Memory B cell (primary cell): Measurements from ENCODE around the gene TMTC1.
"Not testable (repeated sequence)": the region's sequence is repeated elsewhere in the genome, so short reads cannot be mapped to it uniquely, and the experiment has no call there.

Source experiments
- ATAC-seq: fragments of 150-1000 bp; cut with Tn5 transposase; 2 replicates; pipeline ENCODE4 v1.10.0; 2021; ENCODE audit warnings: low read depth, mild to moderate bottlenecking, moderate library complexity
- DNase-seq, 2 donors: peaks; one replicate each; pipeline ENCODE4 v3.0.0; 2022; ENCODE audit warnings: low spot score in 2 of 2
- H3K27ac Mint-ChIP-seq: one replicate; pipeline ENCODE4 v1.8.0; 2022; ENCODE audit warnings: mild to moderate bottlenecking, moderate library complexity, mixed read lengths
- H3K27me3 Mint-ChIP-seq: one replicate; pipeline ENCODE4 v1.8.0; 2022; ENCODE audit warnings: mixed read lengths
- H3K36me3 Mint-ChIP-seq: one replicate; pipeline ENCODE4 v1.8.0; 2022; ENCODE audit warnings: mild to moderate bottlenecking, mixed read lengths
- H3K4me1 Mint-ChIP-seq: one replicate; pipeline ENCODE4 v1.8.0; 2022; ENCODE audit warnings: mixed read lengths
- H3K4me3 Mint-ChIP-seq: one replicate; pipeline ENCODE4 v1.8.0; 2022; ENCODE audit warnings: mild to moderate bottlenecking, moderate library complexity, mixed read lengths
- H3K9me3 Mint-ChIP-seq: one replicate; pipeline ENCODE4 v1.8.0; 2022; ENCODE audit warnings: mixed read lengths

TMTC1 gene

DNA sequence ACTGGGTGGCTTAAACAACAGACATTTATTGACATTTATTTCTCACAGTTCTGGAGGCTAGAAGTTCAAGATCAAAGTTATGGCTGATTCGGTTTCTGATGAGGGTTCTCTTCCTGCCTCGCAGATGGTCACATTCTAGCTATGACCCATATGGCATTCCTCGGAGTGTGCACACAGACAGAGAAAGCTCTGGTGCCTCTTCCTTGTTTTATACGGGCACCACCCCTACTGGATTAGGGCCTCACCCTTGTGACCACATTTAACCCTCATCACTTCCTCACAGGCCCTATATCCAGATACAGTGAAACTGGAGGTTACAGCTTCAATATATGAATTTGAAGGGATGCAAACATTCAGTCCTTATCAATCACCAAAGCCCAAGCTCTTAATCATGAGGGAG is 209.2 kb downstream of the TMTC1 start:
- ATAC-seq (no peak), DNase-seq (no peak)
- H3K4me3 Mint-ChIP-seq = no peak overlapping the region
- no peak overlapping the region for H3K27ac Mint-ChIP-seq
- H3K4me1 Mint-ChIP-seq = no peaks in the 10 kb centered on the region
- no peaks in the 10 kb centered on the region for H3K9me3 Mint-ChIP-seq
- H3K36me3 Mint-ChIP-seq = no peaks in the 10 kb centered on the region
- H3K27me3 Mint-ChIP-seq = peaks cover 1% of the 10 kb centered on the region

DNA sequence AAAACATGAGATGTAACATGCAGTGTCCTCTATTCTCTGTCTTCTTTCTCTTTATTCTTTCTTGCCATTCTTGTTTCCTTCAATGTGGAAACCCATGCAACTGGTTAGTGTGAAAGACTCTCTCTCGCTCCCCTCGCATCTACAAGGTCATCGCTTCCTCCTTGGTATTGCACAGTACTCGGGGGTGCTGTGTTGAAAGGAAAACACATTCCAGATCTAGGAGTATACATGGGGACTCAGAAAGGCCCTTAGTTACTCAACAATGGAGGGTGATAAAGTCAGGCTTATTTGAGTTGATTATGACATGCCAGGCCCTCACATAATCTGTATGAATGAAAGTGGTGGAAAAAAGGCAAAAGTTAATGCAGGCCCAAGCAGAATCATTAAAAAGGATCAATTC is 210.8 kb downstream of the TMTC1 start:
- Mint-ChIP-seq H3K27me3 (no peaks in the 10 kb centered on the region), H3K4me3 (no peak overlapping the region), H3K4me1 (no peaks in the 10 kb centered on the region), H3K36me3 (no peaks in the 10 kb centered on the region), H3K27ac (no peak overlapping the region), H3K9me3 (no peaks in the 10 kb centered on the region)
- DNase-seq (no peak), ATAC-seq (no peak)

DNA sequence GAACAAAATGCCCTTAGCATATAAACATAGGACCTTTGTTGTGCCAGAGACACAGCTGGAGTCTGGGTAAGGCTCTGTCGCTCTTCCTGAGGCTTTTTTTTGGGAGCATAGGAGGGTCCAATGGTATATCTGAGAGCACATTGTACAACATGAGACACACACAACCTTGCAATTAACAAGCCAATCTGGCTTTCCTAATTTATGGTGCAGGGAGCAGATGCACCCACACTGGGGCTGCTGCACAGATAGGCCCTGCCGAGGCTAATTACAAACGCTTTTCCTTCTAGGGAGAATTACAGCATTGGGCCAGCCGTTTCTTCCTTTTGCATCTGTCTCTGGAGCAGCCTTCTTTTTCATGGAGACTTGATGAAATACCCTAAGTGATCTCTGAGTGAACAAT is 211.3 kb downstream of the TMTC1 start:
- Mint-ChIP-seq H3K27me3 (no peaks in the 10 kb centered on the region), H3K27ac (no peak overlapping the region), H3K9me3 (no peaks in the 10 kb centered on the region), H3K36me3 (no peaks in the 10 kb centered on the region), H3K4me3 (no peak overlapping the region), H3K4me1 (no peaks in the 10 kb centered on the region)
- ATAC-seq = no peak
- DNase-seq = no peak

DNA sequence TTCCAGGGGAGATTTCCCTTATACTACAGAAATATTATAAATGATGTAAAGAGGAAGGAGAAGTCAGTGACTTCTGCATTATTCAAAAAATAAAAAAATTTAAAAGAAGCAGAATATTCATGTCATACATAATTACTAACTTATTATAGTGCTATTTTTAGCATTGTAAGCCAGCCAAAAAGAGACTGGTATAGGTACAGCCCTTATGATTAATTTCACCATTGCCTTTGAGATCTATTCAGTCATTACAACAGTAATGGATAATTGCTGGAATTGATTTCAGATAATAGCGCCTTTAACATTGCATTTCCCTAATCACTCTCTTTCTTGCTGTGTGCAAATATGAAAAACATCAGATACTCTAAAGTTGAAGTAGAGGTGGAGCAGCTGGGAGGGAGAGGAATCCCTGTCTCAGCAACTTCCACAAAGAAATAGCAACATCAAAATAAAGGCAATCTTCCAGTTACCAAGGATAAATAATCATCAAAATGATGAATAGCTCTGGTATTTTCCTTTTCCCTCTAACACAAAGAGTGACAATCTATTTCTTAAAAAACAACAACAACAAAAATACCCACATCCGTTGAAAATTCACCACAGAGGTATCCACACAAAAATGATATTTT is 214.5 kb downstream of the TMTC1 start:
- H3K27me3 Mint-ChIP-seq = peaks cover 6% of the 10 kb centered on the region

DNA sequence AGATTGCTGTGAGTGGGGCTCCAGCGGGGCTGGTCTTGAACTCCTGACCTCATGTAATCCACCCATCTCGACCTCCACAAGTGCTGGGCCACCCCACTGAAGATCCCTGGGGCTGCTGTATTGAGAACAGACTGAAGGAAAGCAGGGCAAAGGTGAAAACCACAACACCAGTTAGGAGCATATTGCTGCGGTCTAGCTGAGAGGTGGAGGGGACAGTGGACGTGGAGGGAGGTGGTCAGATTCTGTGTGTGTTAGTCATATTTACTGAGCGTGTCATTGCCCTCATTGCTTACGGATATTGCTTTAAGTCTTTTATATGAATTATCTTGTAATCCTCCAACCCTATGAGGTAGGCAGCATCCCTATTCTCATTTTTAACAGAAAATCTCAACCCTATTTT is 217.3 kb downstream of the TMTC1 start:
- Mint-ChIP-seq H3K27ac (no peak overlapping the region), H3K4me3 (no peak overlapping the region), H3K36me3 (no peaks in the 10 kb centered on the region), H3K9me3 (peaks cover 6% of the 10 kb centered on the region), H3K4me1 (peaks cover 3% of the 10 kb centered on the region), H3K27me3 (peaks cover 10% of the 10 kb centered on the region)
- ATAC-seq (no peak), DNase-seq (no peak)

More for the DNA sequence above, 214.5 kb downstream of the TMTC1 start:
- DNase-seq = no peak
- no peak overlapping the region for H3K4me3 Mint-ChIP-seq
- H3K36me3 Mint-ChIP-seq = no peaks in the 10 kb centered on the region
- no peak overlapping the region for H3K27ac Mint-ChIP-seq
- peaks cover 5% of the 10 kb centered on the region for H3K9me3 Mint-ChIP-seq
- no peaks in the 10 kb centered on the region for H3K4me1 Mint-ChIP-seq
- no peak for ATAC-seq

DNA sequence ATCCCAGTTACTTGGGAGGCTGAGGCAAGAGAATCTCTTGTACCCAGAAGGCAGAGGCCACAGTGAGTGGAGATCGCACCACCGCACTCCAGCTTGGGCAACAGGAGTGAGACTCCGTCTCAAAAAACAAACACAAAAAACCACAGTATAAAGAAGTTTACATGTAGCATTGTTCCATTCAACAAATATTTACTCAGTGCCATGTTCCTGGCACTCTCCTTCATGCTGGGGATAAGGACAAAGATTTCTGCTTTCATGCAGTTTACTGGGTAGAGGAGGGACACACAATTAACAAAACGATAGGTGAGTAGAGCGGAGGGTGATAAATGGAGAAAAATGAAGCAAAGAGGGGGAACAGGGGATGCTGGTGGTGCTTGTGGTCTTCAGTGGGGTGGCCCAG is 218.0 kb downstream of the TMTC1 start:
- Mint-ChIP-seq H3K4me1 (peaks cover 3% of the 10 kb centered on the region), H3K9me3 (peaks cover 6% of the 10 kb centered on the region), H3K27me3 (peaks cover 10% of the 10 kb centered on the region), H3K4me3 (no peak overlapping the region), H3K36me3 (no peaks in the 10 kb centered on the region), H3K27ac (no peak overlapping the region)
- DNase-seq = no peak
- no peak for ATAC-seq

DNA sequence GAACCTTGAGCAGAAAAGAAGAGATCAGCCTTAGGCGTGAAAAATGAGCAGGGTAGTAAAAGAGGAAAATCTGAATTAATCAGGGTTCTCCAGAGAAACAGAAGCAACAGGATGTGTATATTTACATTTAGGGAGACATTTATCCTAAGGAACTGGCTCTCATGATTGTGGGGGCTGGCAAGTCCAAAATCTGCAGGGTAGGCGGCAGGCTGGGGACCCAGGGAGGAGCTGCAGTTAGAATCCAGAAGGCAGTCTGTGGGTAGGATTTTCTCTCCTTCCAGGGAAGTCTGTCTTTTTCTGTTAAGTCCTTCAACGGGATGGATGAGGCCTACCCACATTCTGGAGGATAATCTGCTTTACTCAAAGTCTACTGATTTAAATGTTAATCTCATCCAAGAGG is 218.8 kb downstream of the TMTC1 start:
- ATAC-seq (no peak), DNase-seq (no peak)
- Mint-ChIP-seq H3K27me3 (peaks cover 10% of the 10 kb centered on the region), H3K36me3 (no peaks in the 10 kb centered on the region), H3K4me1 (peaks cover 3% of the 10 kb centered on the region), H3K4me3 (no peak overlapping the region), H3K9me3 (peaks cover 6% of the 10 kb centered on the region), H3K27ac (no peak overlapping the region)

DNA sequence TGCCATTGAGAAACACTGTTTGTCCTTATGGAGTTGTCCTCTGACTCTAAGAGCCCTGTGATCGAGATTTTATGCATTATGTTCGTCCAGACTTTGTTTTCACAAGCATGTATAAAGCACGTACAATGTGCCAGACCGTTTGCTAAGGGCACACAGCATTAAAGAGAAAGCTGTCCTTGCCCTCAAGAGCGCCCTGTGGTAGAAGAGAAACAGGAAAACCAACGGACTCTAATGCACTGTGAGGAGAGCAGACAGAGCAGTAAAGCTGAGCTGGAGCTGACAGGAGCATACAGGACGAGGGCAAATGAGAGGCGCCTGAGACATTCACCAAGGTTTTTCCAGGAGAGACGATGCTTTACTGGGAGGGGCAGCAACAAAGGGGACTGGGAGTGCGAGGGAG is 220.1 kb downstream of the TMTC1 start:
- peak overlapping the region; percentile 28 for H3K4me3 Mint-ChIP-seq
- peaks cover 3% of the 10 kb centered on the region for H3K4me1 Mint-ChIP-seq
- H3K36me3 Mint-ChIP-seq = no peaks in the 10 kb centered on the region
- no peak for ATAC-seq
- peaks cover 11% of the 10 kb centered on the region for H3K27me3 Mint-ChIP-seq
- no peak overlapping the region for H3K27ac Mint-ChIP-seq
- no peak for DNase-seq
- peaks cover 6% of the 10 kb centered on the region for H3K9me3 Mint-ChIP-seq

DNA sequence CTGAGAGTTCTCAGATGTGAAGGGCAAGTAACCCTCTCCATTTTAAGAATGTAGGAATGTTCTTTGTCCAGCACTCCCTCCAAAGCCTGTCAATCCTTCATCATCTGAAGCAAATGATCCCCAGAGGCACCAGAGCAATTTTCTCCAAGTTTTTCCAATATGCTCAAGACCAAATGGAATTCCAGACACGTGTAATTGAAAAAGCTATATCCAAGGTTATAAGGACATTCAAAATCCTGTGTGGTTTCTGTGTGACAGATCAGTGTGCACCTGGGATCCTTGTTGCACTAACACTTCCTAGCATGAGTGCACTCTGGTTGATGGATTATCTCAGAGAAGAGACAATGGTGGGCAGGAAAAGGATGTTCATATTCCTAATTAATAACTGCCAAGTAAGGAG is 220.7 kb downstream of the TMTC1 start:
- no peak overlapping the region for H3K4me3 Mint-ChIP-seq
- H3K9me3 Mint-ChIP-seq = peaks cover 6% of the 10 kb centered on the region
- no peaks in the 10 kb centered on the region for H3K36me3 Mint-ChIP-seq
- no peak for ATAC-seq
- no peak for DNase-seq
- no peak overlapping the region for H3K27ac Mint-ChIP-seq
- peaks cover 11% of the 10 kb centered on the region for H3K27me3 Mint-ChIP-seq
- H3K4me1 Mint-ChIP-seq = peaks cover 3% of the 10 kb centered on the region

DNA sequence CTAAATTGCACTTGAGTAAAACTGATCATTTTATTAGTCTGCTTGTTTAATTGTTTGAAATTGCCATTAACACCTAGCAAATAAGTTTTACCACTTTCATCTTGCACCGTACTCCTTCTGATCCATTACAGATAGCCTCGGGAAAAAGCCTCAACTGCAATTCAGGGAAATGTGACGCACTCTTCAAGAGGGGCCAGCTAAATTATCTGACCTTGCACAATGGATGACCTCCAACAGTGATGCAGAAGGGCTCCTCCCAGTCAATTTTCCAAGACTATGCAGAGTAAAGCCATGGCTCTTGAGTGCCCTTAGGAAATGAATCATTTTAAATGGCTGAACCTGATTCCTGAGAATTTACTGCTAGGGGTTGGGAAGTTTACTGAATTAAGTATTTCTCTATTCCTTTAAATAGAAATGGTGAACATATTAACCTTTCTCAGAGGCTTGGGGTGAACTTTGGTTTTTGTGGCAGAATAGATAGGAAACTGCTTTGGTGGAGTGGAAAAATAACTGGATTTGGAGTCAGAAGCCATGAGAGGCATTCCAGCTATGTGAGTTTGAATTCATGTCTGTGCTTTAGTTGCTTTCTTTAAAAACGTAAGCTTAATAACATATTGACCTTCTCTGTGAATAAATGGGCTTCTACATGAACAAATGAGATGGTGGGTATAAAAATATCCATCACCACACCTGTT is 221.5 kb downstream of the TMTC1 start:
- DNase-seq (no peak), ATAC-seq (no peak)
- Mint-ChIP-seq H3K4me3 (no peak overlapping the region), H3K27me3 (peaks cover 11% of the 10 kb centered on the region), H3K27ac (no peak overlapping the region), H3K36me3 (no peaks in the 10 kb centered on the region), H3K9me3 (peaks cover 6% of the 10 kb centered on the region), H3K4me1 (peaks cover 3% of the 10 kb centered on the region)

DNA sequence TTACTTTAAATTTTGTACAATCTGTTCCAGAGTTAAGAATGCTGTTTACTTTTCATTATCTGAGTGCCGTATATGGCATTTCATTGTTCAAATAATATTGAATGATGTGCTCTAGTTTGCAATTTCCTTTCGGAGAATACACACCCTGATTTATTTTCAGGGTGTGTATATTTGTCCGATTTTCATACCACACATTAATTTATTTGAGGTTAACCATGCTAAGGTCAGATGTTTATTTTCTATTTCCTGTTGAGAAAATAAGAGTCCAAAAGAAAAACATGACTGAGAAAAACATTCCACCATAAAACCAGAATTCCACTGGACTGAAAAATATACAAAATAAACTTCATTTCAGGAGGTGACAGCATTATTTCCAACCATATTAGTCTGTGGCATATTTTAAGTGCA is 222.1 kb downstream of the TMTC1 start:
- Mint-ChIP-seq H3K4me1 (peaks cover 3% of the 10 kb centered on the region), H3K27me3 (peaks cover 11% of the 10 kb centered on the region), H3K4me3 (no peak overlapping the region), H3K36me3 (no peaks in the 10 kb centered on the region), H3K9me3 (peaks cover 6% of the 10 kb centered on the region), H3K27ac (no peak overlapping the region)
- no peak for DNase-seq
- ATAC-seq = no peak

DNA sequence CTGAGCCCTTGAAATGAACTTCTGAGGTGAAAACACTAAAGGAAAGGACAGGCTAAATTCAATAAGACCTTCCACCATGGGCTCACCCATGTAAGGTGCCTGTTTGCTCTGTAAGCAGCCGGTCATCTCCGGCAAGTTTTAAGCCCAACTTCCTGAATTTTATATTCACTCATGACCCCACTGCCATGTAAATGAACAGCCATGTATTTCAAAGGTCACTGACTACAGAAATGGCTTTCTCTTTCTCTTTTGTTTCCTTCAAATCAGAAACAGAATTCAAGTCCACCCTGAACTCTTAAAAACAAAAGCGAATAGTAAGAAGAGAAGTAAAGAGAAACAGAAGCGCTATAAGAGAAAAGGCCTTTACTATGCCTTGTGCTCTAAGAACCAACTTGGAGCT is 224.5 kb downstream of the TMTC1 start:
- Mint-ChIP-seq H3K27ac (no peak overlapping the region), H3K27me3 (peaks cover 5% of the 10 kb centered on the region), H3K36me3 (no peaks in the 10 kb centered on the region), H3K4me3 (no peak overlapping the region), H3K9me3 (peaks cover 1% of the 10 kb centered on the region), H3K4me1 (peaks cover 3% of the 10 kb centered on the region)
- DNase-seq (no peak), ATAC-seq (no peak)

DNA sequence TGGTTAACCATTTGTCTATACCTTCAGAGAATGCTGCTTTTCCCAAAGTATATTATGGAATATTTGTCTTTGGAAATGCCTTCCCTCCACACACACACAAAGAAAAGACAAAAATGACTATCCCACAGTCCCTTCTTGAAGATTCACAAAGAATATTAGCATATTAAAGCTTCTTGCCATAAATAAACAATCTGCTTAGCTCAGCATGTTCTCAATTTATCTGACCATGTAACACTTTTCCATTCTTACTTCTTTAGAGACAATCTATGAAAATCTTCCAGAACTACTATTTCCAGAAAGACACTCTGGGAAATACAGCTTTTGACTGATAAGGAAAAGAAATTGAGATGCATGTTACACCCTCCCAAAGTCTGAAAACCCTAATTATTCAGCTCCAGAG is 227.4 kb downstream of the TMTC1 start:
- no peak overlapping the region for H3K27ac Mint-ChIP-seq
- DNase-seq (no peak), ATAC-seq (no peak)
- no peaks in the 10 kb centered on the region for H3K9me3 Mint-ChIP-seq
- H3K4me3 Mint-ChIP-seq = no peak overlapping the region
- H3K27me3 Mint-ChIP-seq = peaks cover 2% of the 10 kb centered on the region
- no peaks in the 10 kb centered on the region for H3K36me3 Mint-ChIP-seq
- no peaks in the 10 kb centered on the region for H3K4me1 Mint-ChIP-seq

DNA sequence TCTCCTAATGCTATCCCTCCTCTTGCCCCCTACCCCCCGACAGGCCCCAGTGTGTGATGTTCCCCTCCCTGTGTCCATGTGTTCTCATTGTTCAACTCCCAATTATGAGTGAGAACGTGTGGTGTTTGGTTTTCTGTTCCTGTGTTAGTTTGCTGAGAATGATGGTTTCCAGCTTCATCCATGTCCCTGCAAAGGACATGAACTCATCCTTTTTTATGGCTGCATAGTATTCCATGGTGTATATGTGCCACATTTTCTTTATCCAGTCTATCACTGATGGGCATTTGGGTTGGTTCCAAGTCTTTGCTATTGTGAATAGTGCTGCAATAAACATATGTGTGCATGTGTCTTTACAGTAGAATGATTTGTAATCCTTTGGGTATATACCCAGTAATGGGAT is 228.3 kb downstream of the TMTC1 start:
- not testable (repeated sequence) for H3K4me3 Mint-ChIP-seq, ATAC-seq, H3K36me3 Mint-ChIP-seq, H3K27me3 Mint-ChIP-seq, DNase-seq, H3K27ac Mint-ChIP-seq, H3K9me3 Mint-ChIP-seq, H3K4me1 Mint-ChIP-seq
